Kidney epithelial cell (primary cell): ENCODE data around the gene CALD1. TPM values are rescaled to one million over a fixed set of nuclear protein-coding genes. Genes with fewer than 3 reads are reported as not detected.

Experiments
- DNase-seq: peaks from one replicate; pipeline ENCODE4 v3.0.0-alpha.2; 2010; ENCODE audit warnings: low read depth
- H3K27me3 ChIP-seq: 2 replicates; pipeline ENCODE4 v1.6.0; 2011; ENCODE audit warnings: low read length; ENCODE audit not compliant: control insufficient read depth, insufficient read depth
- H3K36me3 ChIP-seq: 2 replicates; pipeline ENCODE4 v1.5.1; 2011; ENCODE audit warnings: low read length; ENCODE audit not compliant: control insufficient read depth, insufficient read depth
- H3K4me3 ChIP-seq: 2 replicates; pipeline ENCODE4 v1.5.1; 2011; ENCODE audit warnings: low read depth, mild to moderate bottlenecking, control low read depth, low read length
- total RNA-seq: library from RNA; depleted of rRNA; stranded (reverse); fragments of >200 nt; gene quantifications from 2 replicates; pipeline ENCODE4 v1.2.3, GENCODE V29; 2015
- TF ChIP-seq, protein P1 (sequence below): IDR thresholded peaks from 2 replicates; pipeline ENCODE4 v1.5.1; 2011; ENCODE audit warnings: mild to moderate bottlenecking, moderate library complexity, low read length, control low read depth, inconsistent platforms; ENCODE audit not compliant: insufficient read depth, poor library complexity, severe bottlenecking

The CALD1 gene
- total RNA-seq, 1 donor from 2014 or later, result 255 TPM

DNA sequence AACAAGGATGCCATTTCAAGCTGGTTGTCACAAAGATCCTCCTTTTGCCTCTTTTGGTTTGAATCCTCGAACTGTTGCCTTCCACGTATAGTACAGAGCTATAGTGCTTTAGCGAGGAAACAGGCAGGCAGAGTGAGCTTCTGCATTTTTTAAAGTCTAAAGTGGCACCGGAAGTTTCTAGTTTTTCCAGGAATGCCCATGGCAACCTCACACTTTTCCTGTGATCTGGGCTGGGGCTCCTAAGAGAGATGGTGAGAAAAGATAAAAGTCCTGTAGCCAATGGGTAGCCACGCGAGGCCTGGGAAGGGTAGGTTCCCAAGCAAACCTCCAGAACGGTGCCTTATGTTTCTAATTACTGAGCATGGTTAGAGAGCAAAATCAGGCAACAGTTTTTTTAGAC is 76.7 kb downstream of the CALD1 start:
- H3K27me3 ChIP-seq, result no peaks in the 10 kb centered on the region
- H3K4me3 ChIP-seq, result no peak overlapping the region
- no peaks in the 10 kb centered on the region for H3K36me3 ChIP-seq
- DNase-seq, result no peak
- TF ChIP-seq, protein P1, sequence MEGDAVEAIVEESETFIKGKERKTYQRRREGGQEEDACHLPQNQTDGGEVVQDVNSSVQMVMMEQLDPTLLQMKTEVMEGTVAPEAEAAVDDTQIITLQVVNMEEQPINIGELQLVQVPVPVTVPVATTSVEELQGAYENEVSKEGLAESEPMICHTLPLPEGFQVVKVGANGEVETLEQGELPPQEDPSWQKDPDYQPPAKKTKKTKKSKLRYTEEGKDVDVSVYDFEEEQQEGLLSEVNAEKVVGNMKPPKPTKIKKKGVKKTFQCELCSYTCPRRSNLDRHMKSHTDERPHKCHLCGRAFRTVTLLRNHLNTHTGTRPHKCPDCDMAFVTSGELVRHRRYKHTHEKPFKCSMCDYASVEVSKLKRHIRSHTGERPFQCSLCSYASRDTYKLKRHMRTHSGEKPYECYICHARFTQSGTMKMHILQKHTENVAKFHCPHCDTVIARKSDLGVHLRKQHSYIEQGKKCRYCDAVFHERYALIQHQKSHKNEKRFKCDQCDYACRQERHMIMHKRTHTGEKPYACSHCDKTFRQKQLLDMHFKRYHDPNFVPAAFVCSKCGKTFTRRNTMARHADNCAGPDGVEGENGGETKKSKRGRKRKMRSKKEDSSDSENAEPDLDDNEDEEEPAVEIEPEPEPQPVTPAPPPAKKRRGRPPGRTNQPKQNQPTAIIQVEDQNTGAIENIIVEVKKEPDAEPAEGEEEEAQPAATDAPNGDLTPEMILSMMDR, result no peak

DNA sequence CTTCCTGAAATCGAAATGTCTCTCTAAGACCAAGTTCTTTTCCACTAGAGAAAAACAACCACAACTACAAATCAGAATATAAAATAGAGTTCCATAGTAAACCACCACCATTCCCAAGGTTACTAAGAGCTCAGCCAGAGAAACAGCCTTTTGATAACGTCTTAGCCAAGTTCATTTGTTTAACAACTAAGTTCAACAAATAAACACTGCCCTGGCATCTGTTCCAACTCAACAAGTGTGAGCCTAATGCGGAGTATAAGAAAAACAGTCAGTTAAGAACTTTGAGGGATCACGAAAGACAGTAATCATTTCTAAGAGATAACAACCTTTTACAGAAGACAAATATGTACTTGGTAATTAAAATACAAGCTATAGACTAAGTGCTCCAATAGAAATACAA is 77.3 kb downstream of the CALD1 start:
- no peaks in the 10 kb centered on the region for H3K27me3 ChIP-seq

DNA sequence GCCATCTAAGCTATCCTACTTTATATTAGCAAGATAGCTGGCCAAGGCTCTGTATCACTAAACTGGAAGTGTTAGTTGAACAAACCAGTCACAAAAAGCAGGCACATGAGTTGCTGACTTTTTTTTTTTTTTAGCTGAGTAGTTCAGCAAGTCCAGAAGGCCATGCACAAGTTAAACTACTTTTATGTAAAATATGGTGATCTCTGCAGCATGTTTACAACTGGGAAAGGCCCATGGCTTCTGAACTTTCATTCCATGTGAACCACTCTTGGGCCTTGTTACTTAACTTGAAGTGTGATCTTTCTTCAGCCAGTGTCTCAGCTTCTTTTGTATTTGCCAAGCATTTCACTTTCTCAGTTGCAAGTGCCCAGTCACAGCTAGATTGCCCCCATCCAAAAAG is 78.5 kb downstream of the CALD1 start:
- no peaks in the 10 kb centered on the region for H3K36me3 ChIP-seq
- TF ChIP-seq, protein P1, result no peak
- DNase-seq, result no peak
- H3K27me3 ChIP-seq, result no peaks in the 10 kb centered on the region
- no peak overlapping the region for H3K4me3 ChIP-seq

More for the DNA sequence above, 77.3 kb downstream of the CALD1 start:
- Histone ChIP-seq H3K4me3 (no peak overlapping the region), H3K36me3 (no peaks in the 10 kb centered on the region)
- TF ChIP-seq, protein P1, result no peak
- no peak for DNase-seq

DNA sequence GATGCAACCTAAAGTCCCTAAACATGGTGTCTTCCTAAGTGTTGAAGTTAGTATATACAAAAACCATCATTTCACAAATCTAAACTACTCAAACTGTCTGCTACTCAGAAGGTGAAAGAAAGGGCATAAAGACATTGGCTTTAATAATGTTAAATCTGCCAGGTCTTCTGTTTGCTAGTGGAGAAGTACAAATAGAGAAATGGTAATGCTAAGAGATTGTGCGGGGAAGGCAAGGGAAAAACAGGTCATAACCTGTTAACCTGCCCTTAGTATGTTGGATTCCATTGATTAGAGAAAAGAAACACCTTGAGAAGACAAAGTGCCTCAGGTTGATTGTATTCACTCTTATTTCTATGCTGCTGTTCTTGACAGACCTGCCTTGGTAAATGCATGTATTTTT is 80.3 kb downstream of the CALD1 start:
- Histone ChIP-seq H3K36me3 (no peaks in the 10 kb centered on the region), H3K27me3 (no peaks in the 10 kb centered on the region), H3K4me3 (no peak overlapping the region)
- DNase-seq, result no peak
- TF ChIP-seq, protein P1, result no peak

DNA sequence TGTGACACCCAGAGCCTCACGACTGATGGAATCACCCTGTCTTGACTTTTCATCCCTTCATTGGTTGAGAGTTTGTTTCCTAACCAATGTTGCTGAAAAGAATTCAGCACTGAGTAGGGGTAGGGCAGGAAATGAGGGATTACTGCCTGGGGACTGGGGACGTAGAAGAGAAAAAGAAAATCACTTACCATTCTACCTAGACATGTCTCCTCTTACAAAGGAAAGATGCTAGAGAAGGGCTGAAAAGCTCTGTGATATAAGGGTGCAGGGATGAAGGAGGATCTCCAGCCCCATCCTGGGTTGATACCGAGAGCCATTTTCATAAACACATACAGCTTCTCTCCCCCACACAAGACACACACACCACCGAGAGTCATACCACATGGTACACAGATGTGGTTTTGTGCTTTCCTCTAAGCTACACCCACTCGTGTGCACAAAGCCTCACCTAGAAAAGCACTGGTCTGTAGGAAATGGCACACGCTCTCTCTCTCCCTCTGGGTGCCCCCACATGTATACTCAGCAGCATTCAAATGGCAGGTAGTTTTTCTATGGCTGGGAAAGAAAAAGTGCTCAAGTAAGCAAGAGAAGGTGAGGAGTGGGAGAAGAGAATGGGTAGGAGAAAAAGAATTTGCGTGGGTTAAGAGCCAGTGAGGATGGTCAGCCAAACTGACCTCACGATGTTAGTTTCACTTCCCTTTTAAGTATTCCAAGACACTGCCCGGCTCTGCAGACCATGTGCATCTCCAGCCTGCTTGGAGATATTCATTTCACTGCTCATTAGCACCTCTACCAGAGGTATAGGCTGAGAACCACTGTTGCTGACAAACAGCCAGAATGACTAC is 85.8 kb downstream of the CALD1 start:
- no peaks in the 10 kb centered on the region for H3K36me3 ChIP-seq

More for the DNA sequence above, 85.8 kb downstream of the CALD1 start:
- DNase-seq, result no peak
- no peaks in the 10 kb centered on the region for H3K27me3 ChIP-seq
- TF ChIP-seq, protein P1, result no peak
- no peak overlapping the region for H3K4me3 ChIP-seq
